ENCODE measurements around the gene SPTBN1.

Gene SPTBN1

GRCh38 chr2:54617409-54617808 lies 161.3 kb downstream of the SPTBN1 start:
- DNase-seq = no peak

- no peak for DNase-seq
These were observed 162.8 kb downstream of the SPTBN1 start for GRCh38 chr2:54618646-54619565.

GRCh38 chr2:54619660-54620231 lies 163.6 kb downstream of the SPTBN1 start:
- no peak for DNase-seq

GRCh38 chr2:54620948-54621347 lies 164.8 kb downstream of the SPTBN1 start:
- no peak for DNase-seq

GRCh38 chr2:54624591-54625071 lies 168.5 kb downstream of the SPTBN1 start:
- DNase-seq = no peak

- DNase-seq = no peak
These were observed 170.0 kb downstream of the SPTBN1 start for GRCh38 chr2:54626131-54626530.

GRCh38 chr2:54626884-54627283 lies 170.8 kb downstream of the SPTBN1 start:
- DNase-seq = no peak

- no peak for DNase-seq
These were observed 171.8 kb downstream of the SPTBN1 start for GRCh38 chr2:54627973-54628372.

- no peak for DNase-seq
These were observed 172.3 kb downstream of the SPTBN1 start for GRCh38 chr2:54628418-54628817.

- DNase-seq = no peak
These were observed 172.8 kb downstream of the SPTBN1 start for GRCh38 chr2:54628957-54629356.

GRCh38 chr2:54629390-54629789 lies 173.3 kb downstream of the SPTBN1 start:
- no peak for DNase-seq

GRCh38 chr2:54629914-54630857 lies 174.1 kb downstream of the SPTBN1 start:
- DNase-seq = no peak

- no peak for DNase-seq
These were observed 174.9 kb downstream of the SPTBN1 start for GRCh38 chr2:54630858-54631497.

- DNase-seq = no peak
These were observed 175.6 kb downstream of the SPTBN1 start for GRCh38 chr2:54631755-54632154.

- DNase-seq = no peak
These were observed 176.9 kb downstream of the SPTBN1 start for GRCh38 chr2:54632733-54633692.

GRCh38 chr2:54634021-54634420 lies 177.9 kb downstream of the SPTBN1 start:
- DNase-seq = no peak

GRCh38 chr2:54634564-54635511 lies 178.7 kb downstream of the SPTBN1 start:
- no peak for DNase-seq

- no peak for DNase-seq
These were observed 179.5 kb downstream of the SPTBN1 start for GRCh38 chr2:54635554-54636152.

GRCh38 chr2:54636415-54637139 lies 180.4 kb downstream of the SPTBN1 start:
- DNase-seq = no peak
